ENCODE results near the gene TXNDC12. TPM values are rescaled to one million over a fixed set of nuclear protein-coding genes. Genes with fewer than 3 reads are reported as not detected.

Gene TXNDC12
- total RNA-seq (2022) (102 and 122 TPM in 2 replicates), Bru-seq, nascent RNA (percentile 94 among the genes with signal in this experiment), BruChase-seq, experiment 1, labeled RNA remaining after a 6-hour chase (percentile 92 among the genes with signal in this experiment), BruChase-seq, experiment 2, labeled RNA remaining after a 2-hour chase (percentile 91 among the genes with signal in this experiment)
- long read RNA-seq, transcript TXNDC12-201 (7 exons, 2,396 nt) = major isoform, 310 of 329 reads
- long read RNA-seq, partial matches to known transcripts = 1 of 329 reads
- long read RNA-seq, other reads (novel, unspliced or antisense) = 13 of 329 reads

GRCh38 chr1:52055066-52055865 lies at the start of gene TXNDC12:
TXNDC12 (minus strand) TSS chr1:52055191; CDS start chr1:52055096, 95 bp downstream.
- BruUV-seq (replicated peaks) = no TSS peak

GRCh38 chr1:52102336-52103013 lies 47.5 kb upstream of the TXNDC12 start:
- H3K9me3 Mint-ChIP-seq (ENCODE audit: unreplicated experiment) = no peaks in the 10 kb centered on the region
- POLR2A ChIA-PET = no interaction called here

More at GRCh38 chr1:52055066-52055865, at the start of gene TXNDC12:
- Mint-ChIP-seq H3K9me3 (ENCODE audit: unreplicated experiment) (no peaks in the 10 kb centered on the region), H3K27me3 (ENCODE audit: insufficient read depth, unreplicated experiment) (no peaks in the 10 kb centered on the region), H3K27ac (ENCODE audit: low read depth, unreplicated experiment) (peak within 1 kb of the TSS; percentile 99), H3K4me3 (ENCODE audit: unreplicated experiment) (peak within 1 kb of the TSS; percentile 97), H3K36me3 (ENCODE audit: insufficient read depth, unreplicated experiment) (peaks cover 16% of the 10 kb centered on the region), H3K4me1 (ENCODE audit: insufficient read depth, unreplicated experiment) (peaks cover 29% of the 10 kb centered on the region)
- ChIA-PET CTCF (interaction anchor here (0.7 kb wide), 1 partner anchor 27 kb away, joined by 3 read pairs; no protein-coding TSS in a partner anchor), POLR2A (interaction anchor here (0.5 to 5.2 kb wide), 25 partner anchors 8 to 1095 kb away, joined by 3 to 73 read pairs (median 5); partner anchors contain the start of genes CC2D1B, FAF1, KTI12 and ORC1)
- intact Hi-C loops (cut with micrococcal nuclease) = loop anchor here (5.0 kb wide), 1 partner anchor 312 kb away; the partner anchor contains the start of gene CC2D1B
- DNase-seq (ENCODE audit: unreplicated experiment) = peak; percentile 95
- TF ChIP-seq CTCF (IDR thresholded peaks at IDR 0.05; ENCODE audit: unreplicated experiment) = no peak

GRCh38 chr1:52098139-52098871 lies 43.3 kb upstream of the TXNDC12 start:
- Mint-ChIP-seq H3K27me3 (ENCODE audit: insufficient read depth, unreplicated experiment) (no peaks in the 10 kb centered on the region), H3K27ac (ENCODE audit: low read depth, unreplicated experiment) (no peak overlapping the region), H3K4me1 (ENCODE audit: insufficient read depth, unreplicated experiment) (no peaks in the 10 kb centered on the region), H3K9me3 (ENCODE audit: unreplicated experiment) (no peaks in the 10 kb centered on the region), H3K4me3 (ENCODE audit: unreplicated experiment) (no peak overlapping the region), H3K36me3 (ENCODE audit: insufficient read depth, unreplicated experiment) (peaks cover 6% of the 10 kb centered on the region)
- TF ChIP-seq CTCF (IDR thresholded peaks at IDR 0.05; ENCODE audit: unreplicated experiment) = no peak
- no peak for DNase-seq (ENCODE audit: unreplicated experiment)
- no TSS peak for BruUV-seq (replicated peaks)
- POLR2A ChIA-PET = no interaction called here
- CTCF ChIA-PET = interaction anchor here (0.6 to 0.7 kb wide), 2 partner anchors 19 to 464 kb away, joined by 3 read pairs; no protein-coding TSS in a partner anchor
- intact Hi-C loops (cut with micrococcal nuclease) = no loop called here

More at GRCh38 chr1:52102336-52103013, 47.5 kb upstream of the TXNDC12 start:
- BruUV-seq (replicated peaks) = no TSS peak
- Mint-ChIP-seq H3K4me3 (ENCODE audit: unreplicated experiment) (no peak overlapping the region), H3K27me3 (ENCODE audit: insufficient read depth, unreplicated experiment) (no peaks in the 10 kb centered on the region), H3K27ac (ENCODE audit: low read depth, unreplicated experiment) (no peak overlapping the region), H3K4me1 (ENCODE audit: insufficient read depth, unreplicated experiment) (no peaks in the 10 kb centered on the region), H3K36me3 (ENCODE audit: insufficient read depth, unreplicated experiment) (no peaks in the 10 kb centered on the region)
- no peak for DNase-seq (ENCODE audit: unreplicated experiment)
- no peak for TF ChIP-seq CTCF (IDR thresholded peaks at IDR 0.05; ENCODE audit: unreplicated experiment)
- CTCF ChIA-PET = no interaction called here
- intact Hi-C loops (cut with micrococcal nuclease) = no loop called here

Measured in MCF 10A (cell line).